ENCODE data around the gene PSMD6. TPM values are rescaled to one million over a fixed set of nuclear protein-coding genes. Genes with fewer than 3 reads are reported as not detected.

PSMD6 gene
- total RNA-seq, 1 experiment from 2014 or later: 78.7 TPM

DNA sequence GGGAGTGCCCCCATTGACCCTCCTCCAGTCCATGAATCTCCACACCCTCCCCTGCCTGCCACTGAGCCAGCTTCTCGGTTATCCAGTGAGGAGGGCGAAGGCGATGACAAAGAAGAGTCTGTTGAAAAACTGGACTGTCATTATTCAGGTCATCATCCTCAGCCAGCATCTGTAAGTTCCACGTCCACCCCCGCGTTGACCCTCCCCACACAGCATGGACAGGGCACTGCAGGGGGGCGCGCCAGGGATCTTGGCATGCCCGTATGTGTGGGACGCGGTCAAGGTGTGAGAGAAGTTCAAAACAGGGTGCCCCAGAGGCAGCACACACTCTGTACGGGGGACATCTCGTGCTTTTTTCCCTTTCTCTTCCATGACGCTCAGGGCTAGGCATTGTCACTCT lies 33.1 kb downstream of the PSMD6 start:
- POLR2A ChIA-PET: no interaction called here
- TF ChIP-seq CBX3 (IDR thresholded peaks at IDR 0.05; ENCODE audit: low read depth): no peak
- TF ChIP-seq, protein P1, sequence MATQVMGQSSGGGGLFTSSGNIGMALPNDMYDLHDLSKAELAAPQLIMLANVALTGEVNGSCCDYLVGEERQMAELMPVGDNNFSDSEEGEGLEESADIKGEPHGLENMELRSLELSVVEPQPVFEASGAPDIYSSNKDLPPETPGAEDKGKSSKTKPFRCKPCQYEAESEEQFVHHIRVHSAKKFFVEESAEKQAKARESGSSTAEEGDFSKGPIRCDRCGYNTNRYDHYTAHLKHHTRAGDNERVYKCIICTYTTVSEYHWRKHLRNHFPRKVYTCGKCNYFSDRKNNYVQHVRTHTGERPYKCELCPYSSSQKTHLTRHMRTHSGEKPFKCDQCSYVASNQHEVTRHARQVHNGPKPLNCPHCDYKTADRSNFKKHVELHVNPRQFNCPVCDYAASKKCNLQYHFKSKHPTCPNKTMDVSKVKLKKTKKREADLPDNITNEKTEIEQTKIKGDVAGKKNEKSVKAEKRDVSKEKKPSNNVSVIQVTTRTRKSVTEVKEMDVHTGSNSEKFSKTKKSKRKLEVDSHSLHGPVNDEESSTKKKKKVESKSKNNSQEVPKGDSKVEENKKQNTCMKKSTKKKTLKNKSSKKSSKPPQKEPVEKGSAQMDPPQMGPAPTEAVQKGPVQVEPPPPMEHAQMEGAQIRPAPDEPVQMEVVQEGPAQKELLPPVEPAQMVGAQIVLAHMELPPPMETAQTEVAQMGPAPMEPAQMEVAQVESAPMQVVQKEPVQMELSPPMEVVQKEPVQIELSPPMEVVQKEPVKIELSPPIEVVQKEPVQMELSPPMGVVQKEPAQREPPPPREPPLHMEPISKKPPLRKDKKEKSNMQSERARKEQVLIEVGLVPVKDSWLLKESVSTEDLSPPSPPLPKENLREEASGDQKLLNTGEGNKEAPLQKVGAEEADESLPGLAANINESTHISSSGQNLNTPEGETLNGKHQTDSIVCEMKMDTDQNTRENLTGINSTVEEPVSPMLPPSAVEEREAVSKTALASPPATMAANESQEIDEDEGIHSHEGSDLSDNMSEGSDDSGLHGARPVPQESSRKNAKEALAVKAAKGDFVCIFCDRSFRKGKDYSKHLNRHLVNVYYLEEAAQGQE (IDR thresholded peaks at IDR 0.05; ENCODE audit: low read depth): no peak
- TF ChIP-seq, protein P2, sequence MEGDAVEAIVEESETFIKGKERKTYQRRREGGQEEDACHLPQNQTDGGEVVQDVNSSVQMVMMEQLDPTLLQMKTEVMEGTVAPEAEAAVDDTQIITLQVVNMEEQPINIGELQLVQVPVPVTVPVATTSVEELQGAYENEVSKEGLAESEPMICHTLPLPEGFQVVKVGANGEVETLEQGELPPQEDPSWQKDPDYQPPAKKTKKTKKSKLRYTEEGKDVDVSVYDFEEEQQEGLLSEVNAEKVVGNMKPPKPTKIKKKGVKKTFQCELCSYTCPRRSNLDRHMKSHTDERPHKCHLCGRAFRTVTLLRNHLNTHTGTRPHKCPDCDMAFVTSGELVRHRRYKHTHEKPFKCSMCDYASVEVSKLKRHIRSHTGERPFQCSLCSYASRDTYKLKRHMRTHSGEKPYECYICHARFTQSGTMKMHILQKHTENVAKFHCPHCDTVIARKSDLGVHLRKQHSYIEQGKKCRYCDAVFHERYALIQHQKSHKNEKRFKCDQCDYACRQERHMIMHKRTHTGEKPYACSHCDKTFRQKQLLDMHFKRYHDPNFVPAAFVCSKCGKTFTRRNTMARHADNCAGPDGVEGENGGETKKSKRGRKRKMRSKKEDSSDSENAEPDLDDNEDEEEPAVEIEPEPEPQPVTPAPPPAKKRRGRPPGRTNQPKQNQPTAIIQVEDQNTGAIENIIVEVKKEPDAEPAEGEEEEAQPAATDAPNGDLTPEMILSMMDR (IDR thresholded peaks at IDR 0.05 in 2 of 3, conservative IDR thresholded peaks at IDR 0.05 in 1 of 3; ENCODE audit: borderline replicate concordance in 1 of 3, insufficient read depth in 1 of 3, low read depth in 2 of 3, low read length in 2 of 3): no peak
- TF ChIP-seq YY1 (IDR thresholded peaks at IDR 0.05; ENCODE audit: extremely low read depth, insufficient replicate concordance, low read depth, low read length): no peak
- TF ChIP-seq EGR1 (IDR thresholded peaks at IDR 0.05; ENCODE audit: low read depth): no peak

More for the DNA sequence above, 33.1 kb downstream of the PSMD6 start:
- ChIA-PET CTCF (no interaction called here), RAD21 (ENCODE audit: low non-redundant PET in 1 of 2, low total read pairs in 2 of 2, uncharacterized antibody in 2 of 2, unreplicated experiment in 2 of 2) (no interaction called here)
- intact Hi-C loops (cut with micrococcal nuclease): loop anchor here (10.0 kb wide), 2 partner anchors 175 to 1365 kb away; partner anchors contain the start of gene C3orf49
- DNase-seq (ENCODE audit: low read depth, low spot score) (no peak), ATAC-seq (no peak)
- no peak overlapping the region for H3K4me3 ChIP-seq (replicated peaks in 1 of 2; ENCODE audit: low read depth in 1 of 2, low read length in 2 of 2)
- no peaks in the 10 kb centered on the region for H4K20me1 ChIP-seq (ENCODE audit: insufficient read depth)
- no peak overlapping the region for H3K9ac ChIP-seq (ENCODE audit: low read length)
- H3K36me3 ChIP-seq (ENCODE audit: control insufficient read depth in 1 of 2, insufficient read depth in 2 of 2, low read length in 2 of 2): peaks cover 14 to 16% of the 10 kb centered on the region in 2 experiments; a peak in 3 of 4 replicates
- H3K4me2 ChIP-seq (ENCODE audit: low read length): no peak overlapping the region
- H3K79me2 ChIP-seq (ENCODE audit: insufficient read depth, low read length): no peaks in the 10 kb centered on the region
- H3K9me2 ChIP-seq (ENCODE audit: insufficient read depth): no peaks in the 10 kb centered on the region
- no peak overlapping the region for H2AFZ ChIP-seq (ENCODE audit: low read depth, low read length, poor library complexity, severe bottlenecking)
- no peaks in the 10 kb centered on the region for H3K4me1 ChIP-seq (ENCODE audit: control insufficient read depth in 1 of 2, insufficient read depth in 2 of 2, low read length in 2 of 2)
- no peaks in the 10 kb centered on the region for H3K27me3 ChIP-seq (ENCODE audit: insufficient read depth, low read length)
- no peaks in the 10 kb centered on the region for H3K9me3 ChIP-seq (ENCODE audit: control insufficient read depth in 1 of 2, insufficient read depth in 1 of 2, low read depth in 1 of 2, low read length in 2 of 2)
- H3K27ac ChIP-seq (ENCODE audit: low read depth, low read length): no peak overlapping the region
- no TSS peak for BruUV-seq (replicated peaks)

Measured in HCT116 (cell line).